NCI-H2196 treated with DMSO at 0.1 percent for 48 hours (cell line): ENCODE data around the gene AATK.

Source experiments
- DNase-seq: peaks from one replicate; lab custom pipeline; 2025; ENCODE audit not compliant: unreplicated experiment; lab: John Stamatoyannopoulos, UW

AATK gene

DNA sequence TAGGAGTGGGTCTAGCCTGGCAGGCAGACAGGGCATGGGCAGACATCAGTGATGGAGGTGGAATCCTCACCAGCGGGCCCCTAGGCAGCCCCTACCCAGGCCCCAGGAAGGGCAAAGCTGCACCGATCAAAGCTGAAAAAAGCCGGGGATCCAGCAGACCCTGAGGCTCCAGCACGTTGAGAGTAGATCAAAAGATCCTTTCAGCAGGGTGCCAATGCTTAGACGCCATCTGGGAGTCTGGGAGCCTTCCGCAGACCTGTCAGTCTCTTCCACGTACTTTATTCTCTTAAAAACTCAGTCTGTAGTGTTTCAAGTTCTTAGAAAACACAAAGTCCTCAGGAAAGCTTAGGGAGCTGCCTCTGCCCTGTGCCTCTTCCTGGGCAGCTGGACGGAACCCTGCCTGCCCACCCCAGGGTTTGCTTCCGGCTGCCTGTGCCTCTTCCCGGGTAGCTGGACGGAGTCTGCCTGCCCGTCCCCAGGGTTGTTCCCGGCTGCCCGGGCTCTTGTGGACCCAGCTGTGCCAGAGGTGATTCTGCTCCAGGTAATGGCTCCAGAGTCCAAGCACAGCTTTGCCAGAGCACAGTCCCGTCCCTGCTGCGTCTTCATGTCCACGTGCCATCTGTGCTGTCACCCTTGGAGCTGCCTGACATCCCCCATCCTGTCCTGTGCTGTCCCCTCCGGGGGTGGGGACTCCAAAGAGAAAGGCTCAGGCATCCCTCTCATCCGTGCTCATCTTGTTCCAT, 51.5 kb downstream of the AATK start:
- no peak for DNase-seq

DNA sequence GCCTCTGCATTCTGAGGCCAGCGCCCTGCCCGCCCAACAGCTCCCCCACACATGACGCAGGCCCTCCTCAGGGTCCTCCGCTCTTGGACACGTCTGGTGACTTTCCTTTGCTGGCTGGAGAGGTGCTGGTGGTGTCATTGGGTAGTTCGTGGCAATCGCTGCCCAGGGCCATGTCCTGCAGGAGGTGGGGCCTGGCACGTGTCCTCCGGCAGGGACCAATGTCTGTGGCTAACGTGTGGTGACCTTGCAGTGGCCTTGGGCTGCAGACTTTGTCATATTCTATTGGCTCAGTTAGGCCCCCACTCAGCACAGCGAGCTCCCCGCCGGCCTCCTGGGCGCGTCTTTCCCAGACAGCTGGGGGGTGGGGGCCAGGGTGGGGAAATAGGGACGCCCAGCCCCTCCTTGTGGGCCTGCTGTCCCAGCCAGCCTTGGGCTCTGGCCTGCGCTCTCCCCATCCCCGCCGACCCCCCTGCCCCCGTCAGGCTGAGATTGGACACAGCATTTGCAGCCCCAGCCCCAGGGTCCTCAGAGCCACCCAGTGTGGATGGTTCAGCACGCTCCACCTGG, 52.8 kb downstream of the AATK start:
- no peak for DNase-seq

DNA sequence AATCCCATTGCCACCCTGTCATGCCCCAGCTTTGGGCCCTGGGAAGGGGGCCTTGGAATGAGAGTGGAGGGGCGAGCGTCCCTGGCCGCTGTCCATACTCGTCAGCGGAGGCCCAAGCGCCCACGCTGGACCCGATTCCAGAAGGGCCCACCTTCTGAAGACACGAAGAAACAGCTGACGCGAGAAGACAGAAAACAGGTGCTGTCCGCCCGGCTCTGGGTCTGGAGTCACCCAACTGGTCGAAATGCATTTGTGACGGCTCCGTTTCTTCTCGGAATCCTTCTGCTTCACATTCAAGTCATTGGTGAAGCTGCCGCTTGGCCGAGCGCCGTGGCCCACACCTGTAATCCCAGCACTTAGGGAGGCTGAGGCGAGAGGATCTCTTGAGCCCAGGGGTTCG, 53.6 kb downstream of the AATK start:
- DNase-seq: no peak

DNA sequence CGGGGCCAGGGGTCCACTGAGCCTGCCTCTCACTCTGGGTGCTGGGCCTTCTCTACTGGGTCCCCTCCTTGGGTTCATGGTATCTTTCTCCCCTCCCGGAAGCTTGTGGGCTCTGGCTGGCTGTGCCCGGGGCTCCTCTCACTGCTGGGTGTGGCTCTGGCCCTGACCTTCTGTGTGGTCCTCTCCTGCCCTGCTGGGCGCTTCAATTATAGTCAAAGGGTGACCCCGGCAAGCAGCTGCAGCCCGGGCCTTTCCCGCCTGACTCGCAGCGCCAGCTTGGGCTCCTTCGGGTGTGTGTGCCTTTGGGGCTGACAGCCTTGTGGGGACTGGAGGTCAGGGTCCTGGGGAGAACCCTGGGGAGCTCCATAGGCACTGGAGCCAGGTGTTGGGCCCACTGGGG, 55.0 kb downstream of the AATK start:
- no peak for DNase-seq

DNA sequence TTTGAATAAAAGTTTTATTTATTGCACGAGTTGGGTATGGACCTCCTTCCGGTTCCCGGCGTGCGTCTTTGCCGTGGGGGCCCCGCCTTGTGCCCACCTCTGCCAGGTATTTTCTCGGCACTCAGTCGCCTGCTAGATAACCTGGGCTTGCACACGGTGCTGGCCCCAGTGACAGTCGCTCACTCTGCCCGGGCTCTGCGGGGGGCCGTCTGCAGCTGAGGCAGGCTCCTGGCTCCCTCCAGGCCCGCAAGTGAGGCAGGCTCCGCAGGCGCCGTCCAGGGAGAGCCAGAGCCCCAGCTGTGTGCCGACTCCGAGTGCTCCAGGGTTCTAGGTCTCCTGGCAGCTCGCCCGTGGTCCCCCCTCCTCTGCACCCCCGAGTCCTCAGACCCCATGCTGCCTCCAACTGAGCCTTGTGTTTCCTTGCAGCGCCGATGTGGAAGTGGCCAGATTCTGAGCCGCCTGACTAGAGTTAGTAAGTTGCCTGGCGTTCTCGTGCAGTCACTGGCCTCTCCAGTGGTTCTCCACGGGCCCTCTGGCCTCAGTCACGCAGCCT, 55.5 kb downstream of the AATK start:
- DNase-seq: no peak

DNA sequence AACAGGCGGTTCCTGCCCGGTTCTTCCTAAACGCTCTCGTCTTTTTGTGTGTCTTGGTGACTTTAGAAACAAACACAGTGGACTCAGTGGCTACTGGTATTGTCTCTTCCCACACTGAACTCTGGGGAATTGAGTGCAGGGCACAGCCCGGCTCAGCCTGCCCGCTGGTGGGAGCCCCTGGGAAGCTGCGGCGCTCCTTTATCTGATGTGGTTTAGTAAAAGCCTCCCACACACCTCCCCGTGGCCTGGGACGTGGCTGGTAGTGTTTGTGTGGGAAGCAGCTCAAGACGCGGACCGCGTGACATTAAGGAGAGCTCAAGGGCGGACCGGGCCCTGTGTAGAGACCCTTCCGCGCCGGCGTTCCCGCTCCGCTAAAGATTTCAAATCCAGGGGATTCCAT, 56.1 kb downstream of the AATK start:
- DNase-seq: no peak

DNA sequence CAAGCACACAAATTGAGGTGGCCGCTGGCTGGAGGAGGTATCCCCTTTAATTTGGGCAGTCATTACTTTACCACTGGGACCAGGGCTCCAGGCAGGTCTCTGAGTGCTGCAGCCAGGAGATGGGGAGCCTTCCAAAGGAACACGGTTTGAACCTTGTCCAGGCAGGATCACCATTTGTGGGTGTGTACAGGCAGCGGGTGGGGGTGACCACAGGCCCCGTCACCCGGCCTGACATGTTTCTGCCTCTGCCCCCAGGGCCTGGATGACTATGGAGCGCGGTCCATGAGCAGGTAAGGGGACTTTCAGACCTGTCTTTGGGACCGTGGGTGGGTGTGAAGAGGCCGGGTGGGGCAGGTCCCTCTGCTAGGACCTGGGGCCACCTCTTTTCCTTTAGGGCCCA, 57.8 kb downstream of the AATK start:
- DNase-seq: no peak

DNA sequence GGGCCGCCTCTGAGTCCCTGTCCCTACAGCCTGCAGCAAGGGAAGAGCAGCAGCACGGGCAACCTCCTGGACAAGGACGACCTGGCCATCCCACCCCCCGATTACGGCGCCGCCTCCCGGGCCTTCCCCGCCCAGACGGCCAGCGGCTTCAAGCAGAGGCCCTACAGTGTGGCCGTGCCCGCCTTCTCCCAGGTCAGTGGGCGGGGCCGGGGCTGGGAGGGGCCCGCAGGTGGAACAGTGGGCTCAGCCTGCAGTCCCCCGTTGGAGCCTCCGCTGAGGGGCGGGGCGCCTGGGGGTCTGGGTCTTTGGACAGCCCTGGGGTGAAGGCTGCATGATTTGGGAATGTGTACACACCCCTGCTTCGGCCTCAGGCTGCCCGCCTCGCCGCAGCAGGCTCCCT, 59.3 kb downstream of the AATK start:
- no peak for DNase-seq

DNA sequence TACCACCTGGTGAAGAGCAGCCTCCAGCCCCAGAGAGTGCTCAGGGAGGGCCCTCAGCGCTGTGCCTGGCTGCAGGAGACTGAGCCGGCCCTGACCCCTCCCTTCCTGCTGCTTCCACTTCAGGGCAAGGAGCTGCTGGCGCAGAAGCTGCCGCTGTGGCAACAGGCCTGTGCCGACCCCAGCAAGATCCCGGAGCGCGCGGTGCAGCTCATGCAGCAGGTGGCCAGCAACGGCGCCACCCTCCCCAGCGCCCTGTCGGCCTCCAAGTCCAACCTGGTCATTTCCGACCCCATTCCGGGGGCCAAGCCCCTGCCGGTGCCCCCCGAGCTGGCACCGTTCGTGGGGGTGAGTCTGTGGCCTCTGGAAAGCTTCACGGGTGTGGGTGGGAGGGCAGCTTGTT, 62.6 kb downstream of the AATK start:
- no peak for DNase-seq

DNA sequence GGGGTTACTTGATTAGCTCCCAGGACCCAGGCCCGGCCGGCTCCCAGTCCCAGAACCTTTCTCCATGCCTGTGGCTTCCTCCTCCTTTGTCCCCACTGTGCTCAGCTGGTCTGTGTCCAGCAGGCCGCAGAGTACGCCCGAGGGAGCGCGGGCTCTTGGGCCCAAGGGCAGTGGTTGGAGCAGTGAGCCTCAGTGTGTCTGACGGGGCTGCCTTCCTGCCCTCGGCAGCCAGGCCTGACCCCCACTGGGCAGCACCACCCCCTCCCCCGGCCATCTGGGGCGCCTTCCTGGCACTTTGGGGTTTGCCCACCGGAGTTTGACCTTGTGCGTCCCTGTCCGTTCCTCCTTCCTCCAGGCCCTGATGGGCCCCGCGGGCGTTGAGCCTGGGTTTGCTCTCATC, 63.2 kb downstream of the AATK start:
- no peak for DNase-seq

DNA sequence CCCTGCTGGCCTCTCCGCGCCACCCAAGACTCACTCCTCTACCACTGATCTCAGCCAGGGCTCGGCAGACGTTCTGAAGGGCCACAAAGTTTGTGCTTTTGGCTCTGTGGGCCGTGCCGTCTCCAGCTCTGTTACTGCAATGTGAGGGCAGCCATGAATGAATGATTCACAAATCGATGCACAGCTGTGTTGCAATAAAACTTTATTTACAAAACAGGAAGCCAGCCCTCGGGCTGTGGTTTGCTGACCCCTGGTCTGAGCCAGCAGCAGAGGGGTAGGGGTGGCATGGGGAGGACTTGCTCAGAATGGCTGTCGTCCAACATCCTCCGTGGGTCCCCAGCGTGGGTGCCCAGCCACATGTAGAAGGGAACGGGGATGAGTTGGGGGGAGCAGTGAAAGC, 63.7 kb downstream of the AATK start:
- no peak for DNase-seq

DNA sequence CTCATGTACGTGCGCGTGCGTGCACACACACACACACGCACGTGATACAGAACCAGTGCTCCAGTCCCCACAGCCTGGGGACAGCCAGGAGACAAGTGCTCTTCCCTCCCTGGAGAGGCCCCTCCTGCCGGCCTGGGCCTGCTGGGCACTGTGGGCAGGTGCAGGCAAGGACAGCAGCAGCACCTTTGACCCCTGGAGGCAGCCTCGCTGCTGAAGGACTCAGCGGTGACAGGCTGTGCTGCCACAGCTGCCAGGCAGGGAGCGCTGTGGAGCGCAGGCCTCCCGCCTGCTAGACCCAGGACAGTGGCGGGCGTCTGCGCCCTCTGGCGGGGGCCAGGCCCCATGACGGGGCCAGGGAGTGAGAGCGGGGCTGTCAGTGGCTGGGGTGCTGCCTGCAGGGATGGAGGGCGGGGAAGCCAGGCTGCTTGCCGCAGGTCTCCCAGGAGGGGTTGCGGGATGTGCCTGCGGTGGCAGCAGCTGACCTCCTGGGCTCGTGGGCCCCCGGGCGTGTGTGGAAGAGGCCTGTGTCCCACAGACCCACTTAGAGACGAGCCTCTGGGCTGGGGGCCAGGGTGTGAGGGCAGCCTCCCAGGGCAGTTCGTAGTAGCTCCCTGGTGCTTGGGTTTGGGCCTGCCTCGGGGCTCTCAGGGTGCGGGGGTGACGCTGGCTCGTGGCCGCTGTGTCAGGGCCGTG, 64.3 kb downstream of the AATK start:
- peak; percentile 85 for DNase-seq

DNA sequence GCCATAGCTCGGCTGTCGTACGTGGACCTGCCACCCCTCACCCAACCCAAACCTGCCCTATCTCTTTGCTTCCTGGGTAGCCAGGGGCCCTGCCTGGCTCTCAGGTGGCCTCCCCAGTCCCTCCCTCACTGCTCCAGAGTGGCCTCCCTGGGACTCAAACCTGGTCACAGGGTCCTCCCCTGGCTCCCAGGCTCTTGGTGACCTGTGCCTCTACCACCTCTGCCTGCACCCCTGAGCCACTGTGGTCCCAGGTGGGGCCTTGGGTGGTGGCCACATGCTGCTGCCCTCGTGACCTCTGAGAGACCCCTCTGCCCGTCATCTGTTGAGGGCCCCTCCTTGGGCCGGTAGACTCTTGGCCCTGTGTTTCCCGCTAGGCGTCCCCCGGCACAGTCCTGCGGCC, 65.4 kb downstream of the AATK start:
- DNase-seq: no peak

DNA sequence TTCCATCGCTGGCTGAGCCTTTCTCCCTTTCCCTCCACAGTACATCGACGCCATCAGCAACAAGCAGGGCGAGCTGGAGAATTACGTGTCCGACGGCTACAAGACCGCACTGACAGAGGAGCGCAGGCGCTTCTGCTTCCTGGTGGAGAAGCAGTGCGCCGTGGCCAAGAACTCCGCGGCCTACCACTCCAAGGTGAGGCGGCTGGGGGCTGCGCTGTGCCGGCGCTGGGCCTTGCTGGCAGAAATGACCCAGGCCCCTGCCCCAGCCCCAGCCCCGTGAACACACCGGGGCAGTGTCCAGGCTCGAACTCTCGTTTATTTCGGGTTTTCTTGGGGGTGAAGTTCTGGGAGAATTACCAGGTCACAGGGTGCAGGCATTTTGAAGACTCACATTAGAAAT, 66.1 kb downstream of the AATK start:
- no peak for DNase-seq

DNA sequence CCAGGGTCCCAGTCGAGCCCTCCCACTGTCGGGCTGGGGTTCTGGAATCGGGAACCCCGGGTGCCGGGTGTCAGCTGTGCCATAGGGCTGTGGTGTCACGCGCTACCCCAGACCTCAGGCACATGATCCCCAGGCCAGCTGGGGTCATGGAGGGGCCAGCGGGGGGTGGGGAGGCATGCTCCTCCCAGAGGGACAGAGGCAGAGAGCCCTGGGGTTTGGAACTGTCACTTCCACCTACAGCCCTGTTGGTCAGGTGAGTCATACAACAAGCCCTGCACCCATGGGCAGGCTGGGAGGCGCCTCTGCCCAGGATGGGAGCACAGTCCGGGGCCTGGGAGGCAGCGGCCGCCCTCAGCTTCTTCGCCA, 68.1 kb downstream of the AATK start:
- no peak for DNase-seq

DNA sequence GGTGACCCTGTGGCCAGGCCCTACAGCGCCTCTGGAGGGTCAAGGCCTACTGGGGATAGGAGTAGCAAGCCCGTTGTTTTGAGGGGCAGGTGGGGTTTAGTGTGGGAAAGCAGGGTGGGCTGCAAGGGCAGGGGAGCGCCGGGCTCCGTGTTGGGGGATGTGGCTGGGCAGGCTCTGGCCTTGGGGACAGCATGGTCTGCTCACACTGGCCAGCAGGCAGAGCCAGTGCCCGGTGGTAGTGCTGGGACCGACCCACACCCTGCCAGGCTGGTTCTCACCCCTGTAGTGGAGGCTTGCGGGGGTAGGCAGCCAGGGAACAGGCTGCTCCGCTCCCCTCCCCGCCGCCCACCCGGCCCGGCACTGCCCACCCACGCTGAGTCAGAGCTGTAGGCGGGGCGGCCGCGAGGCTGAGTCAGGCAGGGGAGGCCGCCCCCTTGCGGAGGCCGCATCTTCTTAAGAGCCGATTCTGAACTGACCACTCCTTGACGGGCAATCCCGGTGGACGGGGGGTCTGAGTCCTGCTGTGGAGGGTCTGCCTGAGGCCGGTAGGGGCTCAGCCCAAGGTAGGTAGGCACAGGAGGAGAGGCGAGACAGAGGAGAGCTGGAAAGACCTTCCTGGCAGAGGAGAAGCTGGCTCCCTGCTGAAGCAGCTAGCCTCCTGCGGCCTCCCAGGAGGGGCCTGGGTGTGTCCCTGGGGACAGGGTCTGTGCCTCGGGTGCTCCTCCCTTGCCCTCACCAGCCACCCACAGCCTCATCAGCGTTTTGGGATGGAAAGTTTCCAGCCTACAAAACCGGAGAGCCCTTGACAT, 68.7 kb downstream of the AATK start:
- DNase-seq: no peak

DNA sequence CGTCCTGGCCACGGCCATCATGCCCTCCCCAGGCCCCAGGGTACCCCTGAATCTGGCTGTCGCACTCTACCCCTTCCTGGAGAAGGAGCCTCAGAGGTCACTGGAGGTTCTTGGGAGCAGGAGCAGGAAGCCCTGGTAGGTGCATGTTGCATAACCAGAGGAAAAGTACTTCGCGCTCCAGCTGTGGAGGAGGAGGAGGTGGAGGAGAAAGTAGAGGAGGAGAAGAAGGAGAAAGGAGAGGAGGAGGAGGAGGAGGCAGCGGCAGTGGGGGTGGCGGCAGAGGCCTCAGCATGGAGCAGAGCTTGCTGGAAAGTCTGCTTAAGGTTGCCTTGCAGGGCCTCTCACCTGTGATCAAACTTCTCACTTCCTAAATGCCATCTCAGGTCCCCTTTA, 69.3 kb downstream of the AATK start:
- DNase-seq: no peak

DNA sequence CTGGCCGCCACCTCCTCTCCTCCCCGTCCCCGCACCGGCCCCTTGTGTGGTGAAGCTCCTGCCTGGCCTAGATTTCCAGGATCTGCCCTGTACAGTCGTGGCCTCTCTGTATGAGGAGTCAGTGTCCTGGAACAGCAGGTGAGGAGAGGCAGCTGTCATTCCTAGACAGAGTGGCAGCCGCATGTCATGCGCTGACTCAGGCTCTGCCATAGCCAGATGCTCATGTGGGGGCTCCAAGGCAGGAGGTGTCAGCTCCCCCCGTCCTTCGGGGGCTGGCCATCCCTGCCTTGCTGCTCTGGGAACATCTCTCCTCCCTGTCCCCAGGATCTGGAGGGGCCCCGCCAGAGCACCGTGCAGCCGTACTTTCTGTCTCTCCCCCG, 70.6 kb downstream of the AATK start:
- no peak for DNase-seq

DNA sequence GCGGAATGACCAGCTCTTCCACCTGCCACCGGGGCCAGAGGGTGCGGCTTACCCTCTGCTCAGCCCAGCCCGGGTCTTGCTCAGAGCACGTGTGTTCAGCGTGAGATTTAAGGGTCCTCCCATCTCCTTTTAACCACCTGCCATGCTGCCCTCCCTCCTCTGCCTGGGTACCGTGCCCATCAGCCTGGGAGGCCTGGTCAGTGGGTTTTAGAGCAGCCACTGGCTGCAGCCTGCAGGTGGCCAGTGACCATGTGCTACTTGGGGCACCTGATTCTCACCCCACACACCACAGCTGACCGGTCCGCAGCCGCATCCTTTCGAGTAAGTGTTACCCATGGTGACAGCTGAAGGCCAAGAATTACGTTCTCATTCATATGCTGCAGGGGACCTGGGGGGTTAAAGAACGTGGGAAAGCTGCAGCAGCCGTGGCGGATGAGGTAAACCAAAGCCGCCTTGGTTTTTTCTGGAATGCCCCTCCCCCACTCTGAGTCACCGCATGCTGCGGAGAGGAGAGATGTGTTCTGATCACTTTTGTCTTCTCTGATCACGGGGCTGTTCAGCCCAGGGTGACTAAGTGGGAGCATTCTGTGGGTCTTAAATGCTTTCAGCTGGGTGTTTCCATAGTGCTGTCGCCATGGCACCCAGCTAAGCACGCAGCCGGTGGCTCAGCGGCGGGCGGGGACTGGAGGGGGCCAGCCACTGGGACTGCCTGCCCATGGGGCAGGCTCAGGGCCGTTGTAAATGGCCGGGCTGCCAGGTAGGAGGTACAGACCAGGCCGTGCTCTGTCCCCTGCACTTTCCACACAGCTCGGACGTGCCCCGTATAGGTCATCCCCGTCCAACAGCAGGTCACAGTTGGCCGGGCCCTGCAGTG, 71.3 kb downstream of the AATK start:
- DNase-seq: peak; percentile 20

DNA sequence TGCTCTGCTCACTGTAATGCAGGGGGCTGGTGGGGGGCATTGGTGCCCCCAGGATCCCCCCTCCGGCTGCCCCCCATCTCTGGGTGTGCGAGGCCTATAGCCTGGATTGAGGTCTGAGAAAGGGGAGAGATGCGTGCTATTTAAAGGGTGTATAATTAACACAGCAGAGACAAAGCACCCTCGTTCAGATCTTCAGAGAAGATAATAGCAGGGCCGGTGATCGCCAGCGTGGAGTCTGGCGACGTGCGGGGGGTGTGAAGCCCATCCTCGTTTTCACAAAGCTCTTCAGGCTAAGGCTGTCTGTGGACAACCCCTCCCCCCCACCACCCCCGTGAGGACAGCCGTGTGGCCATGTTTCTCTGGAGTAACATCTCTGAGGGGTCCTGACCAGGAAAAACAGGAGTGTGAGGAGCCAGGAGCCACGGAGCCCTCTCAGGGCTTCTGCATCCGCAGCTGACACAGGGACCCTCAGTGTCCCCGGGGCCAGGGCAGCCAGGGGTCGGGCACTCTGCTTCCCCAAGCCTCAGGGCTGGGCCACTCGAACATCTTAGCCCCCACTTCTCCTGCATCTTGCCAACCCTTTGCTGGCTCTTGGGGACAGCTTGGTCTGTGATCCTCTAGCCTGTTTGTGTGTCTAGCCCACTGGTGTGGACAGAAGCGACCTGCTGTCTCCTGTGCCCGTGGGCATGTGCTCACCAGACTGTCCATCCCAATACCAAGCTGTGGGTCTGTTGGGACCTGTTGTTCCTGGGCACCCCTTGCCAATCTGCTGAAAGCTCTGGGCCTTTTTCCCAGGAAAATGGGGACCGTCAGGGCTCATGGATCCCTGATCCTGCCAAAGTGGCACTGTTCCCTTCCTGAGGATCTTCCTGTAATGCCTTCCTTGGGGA, 72.2 kb downstream of the AATK start:
- no peak for DNase-seq
